ENCODE data around the gene USP49. TPM values are rescaled to one million over a fixed set of nuclear protein-coding genes. Genes with fewer than 3 reads are reported as not detected.

USP49 gene
- total and polyA plus RNA-seq, 2 of the 13 experiments (the other 11 are each of a cell fraction or from before 2014, with no cell fraction given): 2.9 to 4.3 TPM

DNA sequence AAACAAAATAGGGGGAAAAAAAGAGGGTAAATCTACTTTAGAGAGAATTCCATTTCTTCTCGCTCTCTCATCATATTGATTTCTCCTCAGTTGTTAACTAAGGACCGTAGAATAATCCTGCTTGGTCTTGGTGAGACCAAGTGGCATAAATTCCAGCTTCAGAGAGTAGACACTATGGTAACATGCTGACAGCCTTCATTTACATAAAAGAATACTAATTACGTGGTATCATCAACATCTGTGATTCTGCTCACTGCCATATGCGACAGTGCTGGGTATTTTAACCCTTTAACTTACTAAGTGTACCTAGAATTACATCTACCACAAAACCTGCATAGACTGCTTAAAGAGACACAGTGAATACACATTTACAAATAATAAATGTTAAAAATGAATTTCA is 80.5 kb downstream of the USP49 start (continued):
- TF ChIP-seq PBX3 (CRISPR knock-in tag; IDR thresholded peaks at IDR 0.05; ENCODE audit: borderline replicate concordance) (no peak), KLF16 (CRISPR knock-in tag; IDR thresholded peaks at IDR 0.05) (no peak), FOXO1 (CRISPR knock-in tag; IDR thresholded peaks at IDR 0.05) (no peak), NR2F2 (IDR thresholded peaks at IDR 0.05; ENCODE audit: borderline replicate concordance, low read depth) (no peak)
- TF ChIP-seq, protein P1, sequence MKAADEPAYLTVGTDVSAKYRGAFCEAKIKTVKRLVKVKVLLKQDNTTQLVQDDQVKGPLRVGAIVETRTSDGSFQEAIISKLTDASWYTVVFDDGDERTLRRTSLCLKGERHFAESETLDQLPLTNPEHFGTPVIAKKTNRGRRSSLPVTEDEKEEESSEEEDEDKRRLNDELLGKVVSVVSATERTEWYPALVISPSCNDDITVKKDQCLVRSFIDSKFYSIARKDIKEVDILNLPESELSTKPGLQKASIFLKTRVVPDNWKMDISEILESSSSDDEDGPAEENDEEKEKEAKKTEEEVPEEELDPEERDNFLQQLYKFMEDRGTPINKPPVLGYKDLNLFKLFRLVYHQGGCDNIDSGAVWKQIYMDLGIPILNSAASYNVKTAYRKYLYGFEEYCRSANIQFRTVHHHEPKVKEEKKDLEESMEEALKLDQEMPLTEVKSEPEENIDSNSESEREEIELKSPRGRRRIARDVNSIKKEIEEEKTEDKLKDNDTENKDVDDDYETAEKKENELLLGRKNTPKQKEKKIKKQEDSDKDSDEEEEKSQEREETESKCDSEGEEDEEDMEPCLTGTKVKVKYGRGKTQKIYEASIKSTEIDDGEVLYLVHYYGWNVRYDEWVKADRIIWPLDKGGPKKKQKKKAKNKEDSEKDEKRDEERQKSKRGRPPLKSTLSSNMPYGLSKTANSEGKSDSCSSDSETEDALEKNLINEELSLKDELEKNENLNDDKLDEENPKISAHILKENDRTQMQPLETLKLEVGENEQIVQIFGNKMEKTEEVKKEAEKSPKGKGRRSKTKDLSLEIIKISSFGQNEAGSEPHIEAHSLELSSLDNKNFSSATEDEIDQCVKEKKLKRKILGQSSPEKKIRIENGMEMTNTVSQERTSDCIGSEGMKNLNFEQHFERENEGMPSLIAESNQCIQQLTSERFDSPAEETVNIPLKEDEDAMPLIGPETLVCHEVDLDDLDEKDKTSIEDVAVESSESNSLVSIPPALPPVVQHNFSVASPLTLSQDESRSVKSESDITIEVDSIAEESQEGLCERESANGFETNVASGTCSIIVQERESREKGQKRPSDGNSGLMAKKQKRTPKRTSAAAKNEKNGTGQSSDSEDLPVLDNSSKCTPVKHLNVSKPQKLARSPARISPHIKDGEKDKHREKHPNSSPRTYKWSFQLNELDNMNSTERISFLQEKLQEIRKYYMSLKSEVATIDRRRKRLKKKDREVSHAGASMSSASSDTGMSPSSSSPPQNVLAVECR (CRISPR knock-in tag; IDR thresholded peaks at IDR 0.05; ENCODE audit: borderline replicate concordance): no peak

GRCh38 chr6:41813956-41814355 is 81.2 kb downstream of the USP49 start:
- intact Hi-C loops (cut with micrococcal nuclease; ENCODE audit: unreplicated experiment): no loop called here
- H3K36me3 ChIP-seq (replicated peaks in 1 of 2; ENCODE audit: control insufficient read depth in 1 of 2, insufficient read depth in 2 of 2, low read length in 2 of 2): no peaks in the 10 kb centered on the region
- CTCF ChIA-PET (ENCODE audit: low intra/inter-chr PET ratio, low total read pairs): no interaction called here
- TF ChIP-seq ZNF367 (CRISPR knock-in tag; IDR thresholded peaks at IDR 0.05; ENCODE audit: borderline replicate concordance): no peak
- no peak for TF ChIP-seq MIXL1 (CRISPR knock-in tag; IDR thresholded peaks at IDR 0.05)
- TF ChIP-seq TGIF2 (CRISPR knock-in tag; IDR thresholded peaks at IDR 0.05): no peak
- TF ChIP-seq ZNF746 (CRISPR knock-in tag; IDR thresholded peaks at IDR 0.05): no peak
- no peak for TF ChIP-seq REXO4 (CRISPR knock-in tag; IDR thresholded peaks at IDR 0.05; ENCODE audit: borderline replicate concordance)
- no peak for TF ChIP-seq ARNTL (CRISPR knock-in tag; IDR thresholded peaks at IDR 0.05)
- no peak for TF ChIP-seq ZNF619 (CRISPR knock-in tag; IDR thresholded peaks at IDR 0.05)
- TF ChIP-seq CHD4 (IDR thresholded peaks at IDR 0.05; ENCODE audit: borderline replicate concordance, low read length): no peak
- no peak for TF ChIP-seq DPF2 (CRISPR knock-in tag; IDR thresholded peaks at IDR 0.05; ENCODE audit: borderline replicate concordance, low read depth)
- 0 out of 2 replicates have a peak, but pooled peaks have one; percentile 22 for TF ChIP-seq MAFF (IDR thresholded peaks at IDR 0.05; ENCODE audit: low read depth, low read length)
- no peak for TF ChIP-seq ZSCAN21 (CRISPR knock-in tag; IDR thresholded peaks at IDR 0.05; ENCODE audit: borderline replicate concordance)
- TF ChIP-seq SKI (IDR thresholded peaks at IDR 0.05; ENCODE audit: partially characterized antibody): no peak
- TF ChIP-seq MAFK (conservative IDR thresholded peaks at IDR 0.05 in 1 of 2, IDR thresholded peaks at IDR 0.05 in 1 of 2; ENCODE audit: low read length in 2 of 2): peak in 1 of 2 experiments; percentile 59; a peak in 3 of 4 replicates
- no peak for TF ChIP-seq TBX2 (CRISPR knock-in tag; IDR thresholded peaks at IDR 0.05; ENCODE audit: borderline replicate concordance)

More at GRCh38 chr6:41813956-41814355, 81.2 kb downstream of the USP49 start:
- Histone ChIP-seq H3K4me2 (ENCODE audit: low read depth, low read length) (no peak overlapping the region), H3K79me2 (ENCODE audit: insufficient read depth, low read length) (no peaks in the 10 kb centered on the region), H3K27ac (ENCODE audit: extremely low read length, insufficient read depth, low read length) (no peak overlapping the region), H4K20me1 (ENCODE audit: insufficient read depth, low read length) (no peaks in the 10 kb centered on the region), H3K4me1 (ENCODE audit: insufficient read depth, low read length) (no peaks in the 10 kb centered on the region), H3K27me3 (ENCODE audit: control insufficient read depth in 1 of 2, insufficient read depth in 2 of 2, low read length in 2 of 2) (no peaks in the 10 kb centered on the region), H3K4me3 (replicated peaks in 1 of 3; ENCODE audit: insufficient read depth in 1 of 3, low read depth in 2 of 3, low read length in 3 of 3) (no peak overlapping the region), H3K9ac (ENCODE audit: insufficient read depth, low read depth, low read length) (no peak overlapping the region), H3K9me3 (ENCODE audit: low read length) (no peaks in the 10 kb centered on the region), H2AFZ (ENCODE audit: low read length) (no peak overlapping the region)
- ATAC-seq: no peak
- DNase-seq (ENCODE audit: low spot score): no peak
- 84% methylated on average over 2 of the region's 2 CpGs for WGBS (ENCODE audit: low lambda C conversion rate)
- POLR2A ChIA-PET: no interaction called here
- no peak for FAIRE-seq
- no TSS peak for BruUV-seq (replicated peaks)
- in situ Hi-C loops (cut with HindIII; ENCODE audit: extremely low pct_ligation_motif_present, low pct_unique_long_range_greater_than_20kb): no loop called here
